Right hindlimb (tissue), 1 donor: ENCODE results near the gene DENND1C.
"Not testable (repeated sequence)": the region's sequence is repeated elsewhere in the genome, so short reads cannot be mapped to it uniquely, and the experiment has no call there.

Experiments
- DNase-seq: peaks from one replicate; pipeline ENCODE4 v3.0.0-alpha.2; 2018

Gene DENND1C

GRCh38 chr19:6508028-6508771, 26.6 kb upstream of the DENND1C start:
- not testable (repeated sequence) for DNase-seq

DNA sequence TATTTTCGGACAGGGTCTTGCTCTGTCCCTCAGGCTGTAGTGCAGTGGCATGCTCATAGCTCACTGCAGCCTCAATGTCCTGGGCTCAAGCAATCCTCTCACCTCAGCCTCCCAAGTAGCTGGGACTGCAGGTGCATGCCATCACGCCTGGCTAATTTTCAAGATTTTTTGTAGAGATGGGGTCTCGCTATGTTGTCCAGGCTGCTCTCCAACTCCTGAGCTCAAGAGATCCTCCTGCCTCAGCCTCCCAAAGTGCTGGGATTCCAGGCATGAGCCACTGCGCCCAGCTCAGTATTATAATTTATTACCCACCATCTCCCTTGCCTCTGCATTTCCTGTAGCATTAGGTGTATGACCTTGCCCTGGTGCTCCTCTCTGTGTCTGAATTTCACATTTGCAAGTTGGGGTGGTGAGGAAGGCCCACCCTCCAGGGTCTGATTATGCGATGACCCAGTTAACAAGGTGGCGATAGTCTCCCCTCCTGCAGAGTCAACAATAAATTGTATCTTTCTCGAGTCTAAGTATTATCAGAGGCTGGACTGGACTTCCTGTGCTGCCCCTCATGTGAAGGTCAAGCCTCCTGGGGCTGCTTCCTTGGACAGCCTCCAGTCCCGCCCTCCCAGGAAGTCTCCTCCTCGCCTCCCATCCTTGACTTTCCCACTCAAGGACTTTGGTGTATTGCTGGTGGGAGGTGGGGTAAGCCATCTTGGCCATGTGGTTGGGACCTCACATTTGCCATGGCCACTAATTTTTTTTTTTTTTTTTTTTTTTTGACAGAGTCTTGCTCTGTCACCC, 22.0 kb upstream of the DENND1C start:
- DNase-seq, result no peak

DNA sequence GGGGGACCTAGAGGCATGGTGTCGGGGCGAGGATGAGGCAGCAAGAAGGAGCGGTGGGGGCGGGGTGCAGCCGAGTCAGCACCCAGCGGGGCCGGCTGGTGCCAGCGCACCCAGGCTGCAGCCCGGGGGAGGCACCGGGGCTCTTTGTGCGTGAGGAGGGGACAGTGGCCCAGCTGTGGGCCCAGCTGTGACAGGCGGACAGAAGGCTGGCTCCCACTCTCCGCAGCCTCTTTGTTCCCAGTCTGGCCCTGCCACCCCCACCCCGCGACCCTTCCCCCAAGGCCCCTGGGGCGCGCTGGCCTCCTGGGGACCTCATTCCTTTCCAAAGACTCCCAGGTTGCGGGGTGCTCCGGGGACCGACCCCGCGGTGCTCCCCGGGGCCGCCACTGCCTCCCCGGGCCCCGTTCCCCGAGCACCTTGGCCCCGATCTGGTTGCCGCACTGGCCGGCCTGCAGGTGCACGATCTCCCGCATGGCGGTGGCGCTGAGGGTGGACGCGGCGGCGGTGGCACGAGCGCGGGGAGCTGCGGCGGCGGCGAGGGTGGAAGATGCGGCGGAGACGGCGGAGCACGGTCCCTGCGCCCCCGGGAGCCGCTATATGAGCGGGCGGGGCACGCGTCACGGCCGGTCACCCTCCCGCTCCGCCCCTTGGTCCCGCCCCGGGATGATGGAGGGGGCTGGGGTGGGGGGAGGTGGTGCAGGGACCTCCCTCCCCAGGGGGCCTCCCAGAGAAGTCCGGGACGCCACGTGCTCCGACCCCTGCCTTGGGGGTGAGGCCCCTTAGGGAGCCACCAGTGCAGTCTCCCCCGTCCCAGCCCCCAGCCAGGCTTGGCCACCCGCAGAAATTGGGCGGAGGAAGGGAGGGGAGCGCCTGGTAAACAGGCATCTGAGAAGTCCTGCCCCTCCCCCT, 20.4 kb upstream of the DENND1C start, which contains the start of gene TUBB4A:
TSS of gene TUBB4A (minus strand) at position 570 of the 909 bp plus-strand sequence. CDS start at position 473, 97 bp downstream.
- no peak for DNase-seq

- DNase-seq, result no peak
Measured at GRCh38 chr19:6500837-6501739, 19.5 kb upstream of the DENND1C start.

DNA sequence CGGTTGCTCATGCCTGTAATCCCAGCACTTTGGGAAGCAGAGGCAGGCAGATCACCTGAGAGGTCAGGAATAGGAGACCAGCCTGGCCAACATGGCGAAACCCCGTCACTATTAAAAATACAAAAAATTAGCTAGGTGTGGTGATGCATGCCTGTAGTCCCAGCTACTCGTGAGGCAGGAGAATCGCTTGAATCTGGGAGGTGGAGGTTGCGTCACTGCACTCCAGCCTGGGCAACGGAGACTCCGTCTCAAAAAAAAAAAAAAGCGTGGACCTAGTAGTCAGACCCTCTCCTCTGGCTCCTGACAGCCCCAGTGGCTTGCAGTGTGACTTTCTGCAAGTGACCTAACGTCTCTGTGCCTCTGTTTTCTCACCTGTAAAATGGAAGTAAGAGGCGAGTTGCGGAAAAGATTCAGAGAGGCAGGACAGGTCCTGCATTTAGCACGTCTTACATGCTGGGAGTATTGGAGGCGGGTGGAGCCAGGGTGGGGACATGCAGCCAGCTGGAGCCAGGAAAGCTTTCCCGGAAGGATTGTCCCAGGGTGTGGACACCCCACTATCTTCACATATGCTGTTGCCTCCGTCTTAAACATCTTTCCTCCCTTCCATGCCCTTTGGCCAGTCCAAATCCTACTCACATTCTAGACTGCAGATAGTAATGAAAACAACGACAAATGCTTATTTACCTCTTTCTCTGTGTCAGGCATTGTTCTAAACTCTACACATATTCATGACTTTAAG, 17.6 kb upstream of the DENND1C start:
- DNase-seq, result no peak

GRCh38 chr19:6498294-6499036, 16.9 kb upstream of the DENND1C start:
- DNase-seq, result no peak

- no peak for DNase-seq
Measured at GRCh38 chr19:6495947-6496346, 14.4 kb upstream of the DENND1C start.

DNA sequence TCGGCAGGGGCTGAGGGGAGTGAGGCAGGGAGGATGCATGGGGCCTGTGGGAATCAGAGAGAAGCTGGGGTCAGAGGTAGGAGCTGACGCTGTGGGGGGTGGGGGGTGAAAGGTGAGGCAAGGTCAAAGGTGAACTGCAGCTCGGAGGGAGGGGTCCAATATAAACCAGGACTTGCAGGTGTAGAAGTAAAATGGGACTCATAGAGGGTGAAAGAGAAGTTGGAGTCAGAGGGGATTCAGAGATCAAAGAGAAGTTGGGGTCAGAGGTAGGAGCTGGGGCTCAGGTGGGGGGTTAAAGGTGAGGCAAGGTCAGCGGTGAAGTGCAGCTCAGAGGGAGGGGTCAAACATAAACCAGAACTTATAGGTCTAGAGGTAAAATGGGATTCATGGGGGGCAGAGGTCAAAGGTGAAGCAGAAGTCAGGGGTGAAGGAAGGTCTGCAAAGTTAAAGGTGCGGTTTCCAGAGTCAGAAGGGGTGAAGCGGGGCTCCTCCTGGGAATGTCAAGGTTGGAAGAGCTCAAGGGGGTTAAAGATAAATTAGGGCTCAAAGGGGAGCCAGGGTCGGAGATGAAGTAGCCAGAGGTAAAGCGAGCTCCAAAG, 12.9 kb upstream of the DENND1C start:
- DNase-seq, result no peak

- no peak for DNase-seq
Measured at GRCh38 chr19:6491802-6492592, 10.4 kb upstream of the DENND1C start.

GRCh38 chr19:6490134-6490533, 8.5 kb upstream of the DENND1C start:
- DNase-seq, result no peak

DNA sequence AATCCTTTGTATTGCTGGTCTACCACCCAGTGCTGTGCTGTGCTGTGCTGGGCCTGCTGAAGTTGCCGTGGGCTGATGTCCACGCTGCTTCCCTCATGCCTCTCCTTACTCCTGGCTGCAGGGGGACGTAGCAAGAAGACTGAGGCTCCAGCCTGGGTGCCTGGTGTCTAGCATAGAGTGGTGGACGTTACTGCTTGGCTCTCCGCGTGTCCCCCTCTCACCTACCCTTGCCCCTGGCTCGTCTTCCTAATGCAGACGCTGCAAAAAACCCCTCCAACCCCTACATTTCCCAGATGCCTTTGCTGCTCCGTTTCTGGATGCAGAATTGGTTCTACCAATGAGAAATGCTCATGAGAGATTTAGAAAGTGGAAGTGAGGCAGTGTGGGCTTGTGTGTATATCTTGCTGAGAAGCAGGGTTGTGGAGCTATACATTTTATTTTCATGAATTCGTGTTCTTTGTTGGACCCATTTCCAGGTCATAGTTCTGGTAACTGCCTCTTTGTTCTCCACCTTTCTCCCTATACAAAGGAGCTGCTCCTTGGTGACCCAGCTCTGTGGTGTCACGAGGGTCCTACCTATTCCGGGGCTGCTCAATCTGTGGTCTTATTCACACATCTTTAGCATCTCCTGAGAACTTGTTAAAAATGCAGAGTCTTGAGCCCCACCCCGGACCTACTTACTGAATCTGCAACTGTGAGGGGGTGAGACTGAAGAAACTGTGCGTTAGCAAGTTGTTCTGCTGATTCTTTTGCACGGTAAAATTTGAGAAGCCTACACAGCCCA, 7.9 kb upstream of the DENND1C start:
- DNase-seq, result no peak

- no peak for DNase-seq
Measured at GRCh38 chr19:6484831-6485230, 3.2 kb upstream of the DENND1C start.

DNA sequence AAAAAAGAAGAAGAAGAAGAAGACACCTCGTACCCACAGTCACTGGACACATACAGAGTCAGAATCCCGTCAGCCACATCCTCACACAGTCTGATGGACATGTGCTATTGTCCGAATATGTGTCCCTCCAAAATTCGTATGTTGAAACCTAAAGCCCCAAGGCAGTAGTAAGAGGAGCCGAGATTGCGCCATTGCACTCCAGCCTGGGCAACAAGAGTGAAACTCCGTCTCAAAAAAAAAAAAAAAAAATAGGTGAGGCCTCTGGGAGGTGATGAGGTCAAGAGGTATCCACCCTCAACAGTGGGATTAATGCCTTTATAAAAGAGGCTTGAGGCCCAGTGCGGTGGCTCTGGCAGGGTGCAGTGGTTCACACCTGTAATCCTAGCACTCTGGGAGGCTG, 2.6 kb upstream of the DENND1C start:
- no peak for DNase-seq

DNA sequence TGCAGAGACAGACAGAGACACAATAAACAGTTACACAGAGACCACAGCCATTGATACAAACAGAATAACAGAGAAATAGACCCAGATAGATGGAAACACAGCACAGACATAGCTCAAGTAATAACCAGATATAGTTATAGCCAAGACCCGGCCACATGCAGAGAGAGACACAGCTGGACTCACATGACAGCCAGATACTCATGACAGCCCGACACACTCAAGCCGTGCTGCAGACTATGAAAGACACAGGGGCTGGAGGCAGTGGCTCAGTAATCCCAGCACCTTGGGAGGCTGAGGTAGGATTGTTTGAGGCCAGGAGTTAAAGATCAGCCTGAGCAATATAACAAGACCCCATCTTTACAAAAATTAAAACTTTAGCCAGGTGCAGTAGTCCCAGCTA, 1.6 kb upstream of the DENND1C start:
- no peak for DNase-seq

GRCh38 chr19:6482343-6482686, 728 bp upstream of the DENND1C start:
- no peak for DNase-seq

DNA sequence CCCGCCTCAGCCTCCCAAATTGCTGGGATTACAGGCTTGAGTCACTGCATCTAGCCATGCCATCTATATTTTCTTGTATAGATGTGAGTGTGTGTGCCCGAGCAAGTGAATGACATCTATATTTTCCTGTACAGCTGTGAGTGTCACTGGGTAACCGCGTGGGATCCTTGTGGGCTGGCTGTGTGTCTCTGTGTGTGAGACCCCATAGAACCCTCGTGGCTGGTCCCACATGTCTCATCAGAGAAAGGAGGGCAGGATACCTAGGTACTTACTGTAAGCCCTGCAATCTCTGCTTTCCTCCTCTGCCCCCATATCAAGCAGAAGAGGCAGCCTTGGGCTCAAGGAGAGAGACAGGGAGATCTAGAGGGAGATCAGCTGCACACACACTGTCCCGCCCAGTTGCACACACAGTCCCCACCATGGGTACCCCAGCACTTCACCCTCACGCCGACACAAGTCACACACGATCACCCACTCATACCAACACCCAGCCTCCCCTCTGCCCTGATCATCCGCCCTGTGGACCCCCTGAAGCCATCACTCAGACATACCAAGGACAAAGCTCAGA, 655 bp downstream of the DENND1C start:
- no peak for DNase-seq

GRCh38 chr19:6479836-6480398, 1.7 kb downstream of the DENND1C start:
- no peak for DNase-seq

DNA sequence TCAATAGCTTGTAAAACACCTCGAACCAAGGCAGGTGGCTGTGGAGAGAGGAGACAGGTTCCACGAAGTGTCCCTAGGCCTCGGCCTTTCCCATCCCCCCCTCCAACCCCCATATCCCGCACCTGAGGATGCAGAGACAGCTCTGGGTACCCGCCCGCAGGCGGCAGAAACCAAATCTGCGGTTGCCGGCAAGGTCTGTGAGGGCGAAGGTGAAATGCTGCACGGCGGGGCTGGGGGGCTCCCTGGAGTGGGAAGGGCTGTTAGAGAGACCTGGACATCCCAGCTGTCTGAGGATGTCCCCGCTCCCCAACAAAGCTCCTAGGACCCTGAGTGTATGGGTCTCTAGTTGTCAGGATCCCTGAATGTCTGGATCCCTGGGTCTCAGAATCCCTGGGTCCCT, 2.8 kb downstream of the DENND1C start:
- DNase-seq, result no peak
